ENCODE results near the gene MIOX. TPM values are rescaled to one million over a fixed set of nuclear protein-coding genes. Genes with fewer than 3 reads are reported as not detected.

The MIOX gene
- total RNA-seq, 1 donor from 2014 or later = not detected

DNA sequence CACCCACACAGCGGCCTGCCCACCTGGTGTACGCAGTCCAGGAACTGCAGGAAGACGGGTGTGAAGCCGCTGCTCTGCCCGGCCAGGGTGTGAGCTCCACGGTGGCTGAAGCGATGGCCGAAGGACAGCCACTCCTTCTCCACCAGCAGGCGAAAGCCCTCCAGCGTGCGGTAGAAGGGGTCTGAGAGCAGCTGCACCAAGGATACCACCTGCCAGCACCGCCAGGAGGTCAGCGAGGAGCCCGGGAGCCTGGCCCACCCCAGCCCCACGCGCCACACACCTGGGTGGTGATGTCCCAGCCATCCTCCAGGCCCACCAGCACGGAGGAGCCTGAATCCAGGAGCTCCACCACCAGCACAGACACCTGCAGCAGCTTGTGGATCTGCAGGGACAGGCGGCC lies 31.5 kb upstream of the MIOX start:
- peaks cover 3% of the 10 kb centered on the region for H3K4me1 Mint-ChIP-seq (ENCODE audit: unreplicated experiment)

DNA sequence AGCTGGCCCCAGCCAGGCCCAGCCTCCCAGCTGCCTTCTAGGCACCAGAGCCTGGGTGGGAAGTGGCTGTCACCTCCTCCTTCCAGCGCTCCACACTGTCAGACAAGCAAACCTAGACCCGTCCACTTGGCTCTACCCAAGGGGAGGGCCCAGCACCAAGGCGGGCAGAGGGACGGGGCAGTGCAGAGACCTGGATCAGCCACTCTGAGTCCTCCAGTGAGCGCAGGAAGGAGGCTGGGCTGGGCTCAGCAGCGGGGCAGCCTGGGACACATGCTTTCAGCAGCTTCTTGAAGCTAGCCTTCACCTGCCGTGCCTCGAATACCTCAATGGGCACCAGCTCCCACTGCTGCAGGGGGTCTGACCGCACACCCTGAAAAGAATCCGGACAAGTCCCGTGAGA lies 30.6 kb upstream of the MIOX start:
- H3K9me3 Mint-ChIP-seq (ENCODE audit: unreplicated experiment) = no peaks in the 10 kb centered on the region

More for the DNA sequence above, 31.5 kb upstream of the MIOX start:
- DNase-seq (ENCODE audit: low spot score) = no peak
- H3K9me3 Mint-ChIP-seq (ENCODE audit: unreplicated experiment) = no peaks in the 10 kb centered on the region
- peaks cover 32% of the 10 kb centered on the region for H3K36me3 Mint-ChIP-seq (ENCODE audit: low read depth, unreplicated experiment)
- H3K4me3 Mint-ChIP-seq (ENCODE audit: unreplicated experiment) = no peak overlapping the region
- TF ChIP-seq, protein P1, sequence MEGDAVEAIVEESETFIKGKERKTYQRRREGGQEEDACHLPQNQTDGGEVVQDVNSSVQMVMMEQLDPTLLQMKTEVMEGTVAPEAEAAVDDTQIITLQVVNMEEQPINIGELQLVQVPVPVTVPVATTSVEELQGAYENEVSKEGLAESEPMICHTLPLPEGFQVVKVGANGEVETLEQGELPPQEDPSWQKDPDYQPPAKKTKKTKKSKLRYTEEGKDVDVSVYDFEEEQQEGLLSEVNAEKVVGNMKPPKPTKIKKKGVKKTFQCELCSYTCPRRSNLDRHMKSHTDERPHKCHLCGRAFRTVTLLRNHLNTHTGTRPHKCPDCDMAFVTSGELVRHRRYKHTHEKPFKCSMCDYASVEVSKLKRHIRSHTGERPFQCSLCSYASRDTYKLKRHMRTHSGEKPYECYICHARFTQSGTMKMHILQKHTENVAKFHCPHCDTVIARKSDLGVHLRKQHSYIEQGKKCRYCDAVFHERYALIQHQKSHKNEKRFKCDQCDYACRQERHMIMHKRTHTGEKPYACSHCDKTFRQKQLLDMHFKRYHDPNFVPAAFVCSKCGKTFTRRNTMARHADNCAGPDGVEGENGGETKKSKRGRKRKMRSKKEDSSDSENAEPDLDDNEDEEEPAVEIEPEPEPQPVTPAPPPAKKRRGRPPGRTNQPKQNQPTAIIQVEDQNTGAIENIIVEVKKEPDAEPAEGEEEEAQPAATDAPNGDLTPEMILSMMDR (IDR thresholded peaks at IDR 0.05; ENCODE audit: unreplicated experiment) = no peak
- peaks cover 2% of the 10 kb centered on the region for H3K27me3 Mint-ChIP-seq (ENCODE audit: unreplicated experiment)
- H3K27ac Mint-ChIP-seq (ENCODE audit: unreplicated experiment) = no peak overlapping the region

DNA sequence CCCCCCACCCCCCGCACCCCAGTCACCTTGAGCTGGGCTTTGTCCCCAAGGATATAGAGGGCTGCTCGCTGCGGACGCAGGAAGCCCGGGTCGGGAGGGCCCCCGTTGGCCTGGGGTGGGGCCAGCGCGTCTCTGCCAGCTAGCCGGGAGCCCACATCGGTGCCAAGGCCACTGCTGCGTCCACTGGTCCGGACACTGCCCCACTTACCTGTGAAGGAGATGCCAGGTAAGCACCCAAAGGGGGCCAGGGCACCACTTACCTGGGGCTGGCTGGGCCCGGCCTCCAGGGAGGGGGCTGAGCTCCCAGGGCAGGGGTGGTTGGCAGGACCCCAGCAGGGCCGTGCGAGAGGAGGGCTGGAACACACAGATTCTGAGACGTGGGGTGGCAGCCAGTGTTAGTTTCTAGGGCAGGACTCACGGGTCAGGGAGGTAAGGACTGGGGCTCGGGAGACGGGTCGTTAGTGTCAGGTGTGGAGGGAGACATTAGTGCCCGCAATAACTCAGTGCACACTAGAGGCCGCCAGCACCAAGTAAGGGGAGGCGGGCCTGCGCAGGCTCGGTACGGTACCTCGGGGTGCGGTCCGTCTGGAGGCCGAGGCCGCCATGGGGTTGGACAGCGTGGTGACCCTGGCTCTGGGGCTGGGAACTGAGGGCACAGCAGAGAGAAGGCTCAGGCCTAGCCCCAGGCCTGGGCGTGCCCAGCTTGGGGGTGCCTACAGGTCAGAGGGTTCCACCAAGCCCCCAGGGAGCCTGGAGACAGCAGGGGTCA lies 30.0 kb upstream of the MIOX start:
- peaks cover 3% of the 10 kb centered on the region for H3K27me3 Mint-ChIP-seq (ENCODE audit: unreplicated experiment)
- no peak overlapping the region for H3K4me3 Mint-ChIP-seq (ENCODE audit: unreplicated experiment)
- no peak overlapping the region for H3K27ac Mint-ChIP-seq (ENCODE audit: unreplicated experiment)
- no peaks in the 10 kb centered on the region for H3K9me3 Mint-ChIP-seq (ENCODE audit: unreplicated experiment)
- no peak for DNase-seq (ENCODE audit: low spot score)
- TF ChIP-seq, protein P1 (IDR thresholded peaks at IDR 0.05; ENCODE audit: unreplicated experiment) = no peak
- H3K4me1 Mint-ChIP-seq (ENCODE audit: unreplicated experiment) = peaks cover 3% of the 10 kb centered on the region
- peaks cover 31% of the 10 kb centered on the region for H3K36me3 Mint-ChIP-seq (ENCODE audit: low read depth, unreplicated experiment)

More for the DNA sequence above, 30.6 kb upstream of the MIOX start:
- H3K27me3 Mint-ChIP-seq (ENCODE audit: unreplicated experiment) = peaks cover 3% of the 10 kb centered on the region
- peaks cover 35% of the 10 kb centered on the region for H3K36me3 Mint-ChIP-seq (ENCODE audit: low read depth, unreplicated experiment)
- H3K27ac Mint-ChIP-seq (ENCODE audit: unreplicated experiment) = no peak overlapping the region
- TF ChIP-seq, protein P1 (IDR thresholded peaks at IDR 0.05; ENCODE audit: unreplicated experiment) = no peak
- no peak overlapping the region for H3K4me3 Mint-ChIP-seq (ENCODE audit: unreplicated experiment)
- DNase-seq (ENCODE audit: low spot score) = no peak
- H3K4me1 Mint-ChIP-seq (ENCODE audit: unreplicated experiment) = peaks cover 3% of the 10 kb centered on the region

DNA sequence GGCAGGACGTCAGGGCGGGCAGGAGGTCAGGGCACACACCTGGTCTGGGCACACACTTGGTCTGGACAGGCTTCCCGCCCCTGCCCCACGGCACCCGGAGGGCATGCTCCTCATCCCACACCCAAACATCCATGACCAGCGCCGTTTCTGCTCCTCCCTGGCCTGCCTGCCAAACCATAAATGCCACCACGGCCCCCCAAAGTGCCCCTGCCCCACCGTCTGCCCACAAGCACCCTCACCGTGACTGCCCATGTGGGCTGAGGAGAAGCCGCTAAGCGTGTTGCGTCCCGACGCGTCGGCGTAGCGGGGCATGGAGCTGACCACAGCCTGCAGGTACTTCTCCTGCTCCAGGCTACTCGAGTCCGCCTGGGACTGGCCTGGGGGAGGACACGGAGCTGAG lies 27.6 kb upstream of the MIOX start:
- peaks cover 3% of the 10 kb centered on the region for H3K4me1 Mint-ChIP-seq (ENCODE audit: unreplicated experiment)
- no peaks in the 10 kb centered on the region for H3K9me3 Mint-ChIP-seq (ENCODE audit: unreplicated experiment)
- peaks cover 32% of the 10 kb centered on the region for H3K36me3 Mint-ChIP-seq (ENCODE audit: low read depth, unreplicated experiment)
- DNase-seq (ENCODE audit: low spot score) = no peak
- TF ChIP-seq, protein P1 (IDR thresholded peaks at IDR 0.05; ENCODE audit: unreplicated experiment) = no peak
- peaks cover 3% of the 10 kb centered on the region for H3K27me3 Mint-ChIP-seq (ENCODE audit: unreplicated experiment)
- no peak overlapping the region for H3K27ac Mint-ChIP-seq (ENCODE audit: unreplicated experiment)
- no peak overlapping the region for H3K4me3 Mint-ChIP-seq (ENCODE audit: unreplicated experiment)

DNA sequence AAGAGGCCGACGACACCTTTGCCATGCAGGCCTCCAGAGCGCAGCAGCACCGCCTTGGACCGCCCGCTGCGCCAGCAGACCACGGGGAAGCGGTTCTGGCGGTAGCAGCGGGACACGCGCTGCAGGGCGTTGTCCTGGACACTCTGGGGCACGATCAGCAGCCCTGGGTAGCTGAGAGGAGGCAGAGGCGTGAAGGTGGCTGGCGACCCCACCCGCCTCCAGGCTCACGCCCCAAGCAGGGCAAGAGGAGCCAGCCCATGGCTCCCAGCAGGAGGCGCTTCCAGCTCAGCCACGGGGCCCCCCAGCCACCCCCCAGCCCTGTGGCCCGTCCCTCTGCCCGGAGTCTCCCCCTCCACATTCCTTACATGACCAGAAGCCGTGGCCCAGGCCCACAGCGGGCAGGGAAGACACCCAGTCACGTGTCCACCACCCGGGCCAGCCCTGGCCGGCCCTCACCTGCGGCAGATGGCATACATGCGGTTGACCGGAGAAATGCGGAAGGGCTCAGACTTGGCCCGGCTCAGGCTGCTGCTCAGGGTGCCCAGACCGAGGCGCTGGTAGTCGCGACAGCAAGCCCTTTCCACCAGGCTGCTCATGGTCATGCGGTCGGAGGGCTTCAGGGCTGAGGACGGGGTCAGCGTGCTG lies 27.0 kb upstream of the MIOX start:
- DNase-seq (ENCODE audit: low spot score) = no peak
- H3K9me3 Mint-ChIP-seq (ENCODE audit: unreplicated experiment) = no peaks in the 10 kb centered on the region
- peaks cover 3% of the 10 kb centered on the region for H3K4me1 Mint-ChIP-seq (ENCODE audit: unreplicated experiment)
- peaks cover 31% of the 10 kb centered on the region for H3K36me3 Mint-ChIP-seq (ENCODE audit: low read depth, unreplicated experiment)
- peaks cover 3% of the 10 kb centered on the region for H3K27me3 Mint-ChIP-seq (ENCODE audit: unreplicated experiment)
- no peak overlapping the region for H3K27ac Mint-ChIP-seq (ENCODE audit: unreplicated experiment)
- H3K4me3 Mint-ChIP-seq (ENCODE audit: unreplicated experiment) = no peak overlapping the region
- TF ChIP-seq, protein P1 (IDR thresholded peaks at IDR 0.05; ENCODE audit: unreplicated experiment) = no peak

Data from endothelial cell (in vitro differentiated cells).